IMR-90 (cell line): ENCODE results near the gene SELENOO. TPM values are rescaled to one million over a fixed set of nuclear protein-coding genes. Genes with fewer than 3 reads are reported as not detected.

Experiments
- ATAC-seq: fragments of 200-7000 bp; cut with Tn5 transposase; 2 replicates; pipeline ENCODE4 v1.9.1; 2020; ENCODE audit warnings: low read depth, mild to moderate bottlenecking, moderate library complexity
- BruUV-seq: library from RNA; stranded (reverse); fragments of 400-500 nt; replicated peaks from 2 replicates; lab custom pipeline; 2021; lab: Mats Ljungman, UMichigan
- CTCF ChIA-PET: fragments of 300-600 bp; formaldehyde crosslinking; extraction: SDS; loops from one replicate; lab custom pipeline; 2021; ENCODE audit warnings: antibody characterized with exemption; lab: Yijun Ruan, JAX
- POLR2A ChIA-PET: fragments of 300-600 bp; sonication (Branson Sonifier 250); formaldehyde crosslinking; loops from one replicate; lab custom pipeline; 2022; ENCODE audit warnings: antibody characterized with exemption; ENCODE audit not compliant: unreplicated experiment; lab: Charles Lee
- DNase-seq: peaks from one replicate; pipeline ENCODE4 v3.0.0; 2013
- H2AFZ ChIP-seq: replicated peaks from 2 replicates; pipeline ENCODE3; 2013; ENCODE audit warnings: low read length, mild to moderate bottlenecking; ENCODE audit not compliant: poor library complexity
- H2AK5ac ChIP-seq: 2 replicates; pipeline ENCODE4 v1.6.1; 2013; ENCODE audit warnings: low read depth, low read length, inconsistent platforms
- H2AK9ac ChIP-seq: replicated peaks from 2 replicates; pipeline ENCODE3; 2013; ENCODE audit warnings: mild to moderate bottlenecking, low read depth, low read length, moderate library complexity; ENCODE audit not compliant: poor library complexity
- H2BK120ac ChIP-seq: 2 replicates; pipeline ENCODE4 v1.6.1; 2013; ENCODE audit warnings: low read depth, low read length, inconsistent platforms
- H2BK15ac ChIP-seq: 3 replicates; pipeline ENCODE4 v1.6.1; 2013; ENCODE audit warnings: low read depth, low read length, inconsistent platforms
- H2BK20ac ChIP-seq: 2 replicates; pipeline ENCODE4 v1.6.1; 2013; ENCODE audit warnings: low read depth, mild to moderate bottlenecking, inconsistent platforms, low read length, moderate library complexity
- H2BK5ac ChIP-seq: 2 replicates; pipeline ENCODE4 v1.6.1; 2013; ENCODE audit warnings: mild to moderate bottlenecking, low read depth, low read length, inconsistent platforms; ENCODE audit not compliant: poor library complexity, severe bottlenecking
- H3K14ac ChIP-seq: replicated peaks from 2 replicates; pipeline ENCODE4 v1.6.1; 2013; ENCODE audit warnings: low read depth, low read length, inconsistent platforms
- H3K18ac ChIP-seq: 2 replicates; pipeline ENCODE4 v1.6.1; 2013; ENCODE audit warnings: low read depth, low read length, control low read depth
- H3K23ac ChIP-seq: 2 replicates; pipeline ENCODE4 v1.6.1; 2013; ENCODE audit warnings: low read depth, low read length, inconsistent platforms
- H3K27ac ChIP-seq: 2 replicates; pipeline ENCODE4 v1.5.1; 2013; ENCODE audit warnings: mild to moderate bottlenecking, control low read depth, low read length; ENCODE audit not compliant: insufficient read depth
- H3K27me3 ChIP-seq: 2 replicates; pipeline ENCODE4 v1.6.1; 2013; ENCODE audit warnings: low read length; ENCODE audit not compliant: control insufficient read depth, insufficient read depth
- H3K36me3 ChIP-seq: 2 replicates; pipeline ENCODE4 v1.6.1; 2013; ENCODE audit warnings: low read length, mixed read lengths; ENCODE audit not compliant: control insufficient read depth, insufficient read depth
- H3K4ac ChIP-seq: 2 replicates; pipeline ENCODE4 v1.6.1; 2013; ENCODE audit warnings: low read depth, low read length, inconsistent platforms
- H3K4me1 ChIP-seq: 2 replicates; pipeline ENCODE4 v1.6.1; 2013; ENCODE audit warnings: low read length, mixed read lengths; ENCODE audit not compliant: control insufficient read depth, insufficient read depth
- H3K4me2 ChIP-seq: 2 replicates; pipeline ENCODE4 v1.6.1; 2013; ENCODE audit warnings: low read depth, mild to moderate bottlenecking, control low read depth, low read length, moderate library complexity
- H3K4me3 ChIP-seq: 2 replicates; pipeline ENCODE4 v1.5.1; 2013; ENCODE audit warnings: low read depth, mild to moderate bottlenecking, control low read depth, low read length, moderate library complexity; ENCODE audit not compliant: insufficient read depth
- H3K56ac ChIP-seq: 2 replicates; pipeline ENCODE4 v1.6.1; 2013; ENCODE audit warnings: low read length, inconsistent platforms; ENCODE audit not compliant: insufficient read depth; ENCODE audit errors: extremely low read depth
- H3K79me1 ChIP-seq, 2 experiments: 2 replicates each; pipeline ENCODE4 v1.6.1; 2013; ENCODE audit warnings: low read length in 2 of 2, inconsistent platforms in 1 of 2, low read depth in 1 of 2
- H3K9ac ChIP-seq: 2 replicates; pipeline ENCODE4 v1.6.1; 2013; ENCODE audit warnings: low read depth, low read length, control low read depth
- H3K9me1 ChIP-seq: 2 replicates; pipeline ENCODE4 v1.6.1; 2013; ENCODE audit warnings: low read length, inconsistent platforms; ENCODE audit not compliant: insufficient read depth
- H3K9me3 ChIP-seq: 2 replicates; pipeline ENCODE4 v1.6.1; 2013; ENCODE audit warnings: low read length; ENCODE audit not compliant: control insufficient read depth, insufficient read depth
- H4K20me1 ChIP-seq: 2 replicates; pipeline ENCODE4 v1.6.1; 2013; ENCODE audit warnings: low read length, inconsistent platforms; ENCODE audit not compliant: insufficient read depth
- H4K5ac ChIP-seq: 2 replicates; pipeline ENCODE4 v1.6.1; 2013; ENCODE audit warnings: mild to moderate bottlenecking, low read depth, low read length, control low read depth
- H4K8ac ChIP-seq, 2 experiments: 2 replicates each; pipeline ENCODE4 v1.6.1; 2013; ENCODE audit warnings: low read depth in 2 of 2, low read length in 2 of 2, control low read depth in 1 of 2, inconsistent platforms in 1 of 2
- H4K91ac ChIP-seq: 2 replicates; pipeline ENCODE4 v1.6.1; 2013; ENCODE audit warnings: low read depth, low read length, inconsistent platforms; ENCODE audit not compliant: insufficient read depth
- BHLHE40 ChIP-seq: fragments of 150-350 bp; IDR thresholded peaks from 2 replicates; pipeline ENCODE4 v1.6.1; 2016; ENCODE audit warnings: mild to moderate bottlenecking, low read depth, low read length
- CEBPB ChIP-seq: IDR thresholded peaks from 2 replicates; pipeline ENCODE4 v1.6.1; 2012; ENCODE audit warnings: low read depth, low read length, improper control_type of control experiment
- CHD1 ChIP-seq: IDR thresholded peaks from 2 replicates; pipeline ENCODE4 v1.6.1; 2012; ENCODE audit warnings: low read depth, low read length, improper control_type of control experiment
- FOS ChIP-seq: fragments of 150-350 bp; IDR thresholded peaks from 2 replicates; pipeline ENCODE4 v1.6.1; 2016; ENCODE audit warnings: low read depth, low read length
- MAFK ChIP-seq: IDR thresholded peaks from 2 replicates; pipeline ENCODE4 v1.6.1; 2012; ENCODE audit warnings: low read depth, low read length, improper control_type of control experiment
- MAZ ChIP-seq: IDR thresholded peaks from 2 replicates; pipeline ENCODE4 v1.6.1; 2012; ENCODE audit warnings: low read depth, mild to moderate bottlenecking, low read length, improper control_type of control experiment, moderate library complexity, borderline replicate concordance
- MXI1 ChIP-seq: IDR thresholded peaks from 2 replicates; pipeline ENCODE4 v1.6.1; 2012; ENCODE audit warnings: low read depth, mild to moderate bottlenecking, low read length, moderate library complexity, borderline replicate concordance
- NFE2L2 ChIP-seq: fragments of 150-350 bp; IDR thresholded peaks from 2 replicates; pipeline ENCODE4 v1.6.1; 2016; ENCODE audit warnings: low read depth, mild to moderate bottlenecking, low read length
- POLR2A ChIP-seq: IDR thresholded peaks from 2 replicates; pipeline ENCODE4 v1.6.1; 2012; ENCODE audit warnings: mild to moderate bottlenecking, low read depth, low read length
- RAD21 ChIP-seq: IDR thresholded peaks from 2 replicates; pipeline ENCODE4 v1.6.1; 2012; ENCODE audit warnings: low read length, improper control_type of control experiment
- RCOR1 ChIP-seq: IDR thresholded peaks from 2 replicates; pipeline ENCODE4 v1.6.1; 2012; ENCODE audit warnings: mild to moderate bottlenecking, low read length, improper control_type of control experiment; ENCODE audit not compliant: insufficient replicate concordance
- RFX5 ChIP-seq: IDR thresholded peaks from 2 replicates; pipeline ENCODE4 v1.8.0; 2012; ENCODE audit warnings: low read depth, mild to moderate bottlenecking, low read length, moderate library complexity
- SMC3 ChIP-seq: fragments of 150-350 bp; IDR thresholded peaks from 2 replicates; pipeline ENCODE4 v1.6.1; 2016; ENCODE audit warnings: low read depth, mild to moderate bottlenecking, antibody characterized with exemption, low read length, moderate library complexity
- USF2 ChIP-seq: fragments of 150-350 bp; IDR thresholded peaks from 2 replicates; pipeline ENCODE4 v1.6.1; 2017; ENCODE audit warnings: mild to moderate bottlenecking, antibody characterized with exemption, low read length, low read depth
- WGBS, 2 experiments: methylation state at CpG; one replicate each; pipeline versions ENCODE4 v1.1.5 to v1.1.7; 2013; ENCODE audit warnings: missing lambda C conversion rate in 2 of 2; ENCODE audit not compliant: insufficient read length in 1 of 2; ENCODE audit errors: extremely low coverage in 2 of 2; 5-methylcytosine and 5-hydroxymethylcytosine counted together
- dilution Hi-C: fragments of 300-500 bp; cut with HindIII; formaldehyde crosslinking; loops from one replicate; pipeline ENCODE4 v1.14.3; 2018; ENCODE audit warnings: low sequenced_read_pairs; ENCODE audit not compliant: unreplicated experiment
- in situ Hi-C: fragments of 300-500 bp; cut with MboI; formaldehyde crosslinking; loops from 3 replicates; pipeline ENCODE4 v1.14.3; 2019; ENCODE audit warnings: low sequenced_read_pairs, inconsistent platforms, mixed read lengths
- intact Hi-C: fragments of 100-400 bp; cut with micrococcal nuclease; formaldehyde crosslinking; loops from 2 replicates; pipeline ENCODE4 v1.10.0; 2022
- polyA plus RNA-seq, 3 experiments: library from polyadenylated mRNA; depleted of rRNA; stranded (reverse); fragments of >200 nt; gene quantifications; 2 replicates each; pipeline ENCODE4 v1.2.3, GENCODE V29; 2012; ENCODE audit warnings: low replicate concordance in 1 of 3
- total RNA-seq: library from RNA; depleted of rRNA; stranded (reverse); fragments of >200 nt; gene quantifications from 2 replicates; pipeline ENCODE4 v1.2.3, GENCODE V29; 2012
- TF ChIP-seq, protein P1 (sequence below): conservative IDR thresholded peaks from 2 replicates; pipeline ENCODE4 v1.5.1; 2012; ENCODE audit warnings: mild to moderate bottlenecking, low read depth, low read length, improper control_type of control experiment

Gene SELENOO
- total and polyA plus RNA-seq, 2 of the 4 experiments (the other 2 are of a cell fraction), result 10.4 to 21.4 TPM

DNA sequence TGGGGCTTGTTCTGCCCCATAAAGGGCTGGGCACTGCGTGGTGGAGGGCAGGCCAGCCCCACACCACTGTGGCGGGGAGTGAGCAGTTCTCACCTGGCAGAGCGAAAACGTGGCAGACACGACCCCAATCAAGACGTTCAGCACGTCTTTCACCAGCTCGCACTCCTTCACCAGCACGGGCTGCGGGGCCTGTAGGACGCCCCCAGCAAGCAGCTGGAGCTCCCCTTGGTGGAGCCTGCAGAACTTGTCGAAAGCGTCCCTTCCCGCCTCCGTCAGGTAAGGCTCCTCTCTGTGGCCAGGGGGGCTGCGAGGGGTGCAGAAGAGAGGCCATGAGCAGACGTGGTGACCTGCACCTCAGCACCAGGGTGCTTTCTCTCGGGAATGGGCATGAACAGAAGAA lies 32.4 kb downstream of the SELENOO start:
- no peak overlapping the region for H3K9ac ChIP-seq
- ATAC-seq, result no peak
- H3K79me1 ChIP-seq, result peaks cover 9 to 52% of the 10 kb centered on the region in 2 experiments
- H2BK20ac ChIP-seq, result no peak overlapping the region
- peaks cover 14% of the 10 kb centered on the region for H3K9me1 ChIP-seq
- H3K27ac ChIP-seq, result no peak overlapping the region
- no peak overlapping the region for H2AK5ac ChIP-seq
- no peak overlapping the region for H3K56ac ChIP-seq
- H2BK120ac ChIP-seq, result no peak overlapping the region
- in situ Hi-C loops (no loop called here), intact Hi-C loops (no loop called here), dilution Hi-C loops (no loop called here)
- no peaks in the 10 kb centered on the region for H3K4me1 ChIP-seq
- no peak overlapping the region for H2AFZ ChIP-seq
- no peak overlapping the region for H3K4me2 ChIP-seq
- no peaks in the 10 kb centered on the region for H3K27me3 ChIP-seq
- H4K20me1 ChIP-seq, result peaks cover 34% of the 10 kb centered on the region
- no peak overlapping the region for H3K14ac ChIP-seq
- no peak overlapping the region for H2BK15ac ChIP-seq
- H4K5ac ChIP-seq, result no peak overlapping the region
- 96% methylated on average over 11 of the region's 18 CpGs; no CpG with 5 or more reads in 1 of the 2 experiments for WGBS, 2 experiments
- no peak overlapping the region for H3K4me3 ChIP-seq
- POLR2A ChIA-PET, result no interaction called here
- H2AK9ac ChIP-seq, result peak overlapping the region; percentile 65
- peaks cover 38% of the 10 kb centered on the region for H3K36me3 ChIP-seq
- no peak for DNase-seq
- no peak overlapping the region for H2BK5ac ChIP-seq
- no peak overlapping the region for H4K91ac ChIP-seq
- H4K8ac ChIP-seq, result no peak overlapping the region
- H3K23ac ChIP-seq, result no peak overlapping the region
- H3K9me3 ChIP-seq, result no peaks in the 10 kb centered on the region
- H3K4ac ChIP-seq, result no peak overlapping the region
- no peak for TF ChIP-seq CHD1
- TF ChIP-seq SMC3, result no peak
- no peak for TF ChIP-seq CEBPB
- TF ChIP-seq BHLHE40, result no peak
- no peak for TF ChIP-seq MAFK
- TF ChIP-seq, protein P1, sequence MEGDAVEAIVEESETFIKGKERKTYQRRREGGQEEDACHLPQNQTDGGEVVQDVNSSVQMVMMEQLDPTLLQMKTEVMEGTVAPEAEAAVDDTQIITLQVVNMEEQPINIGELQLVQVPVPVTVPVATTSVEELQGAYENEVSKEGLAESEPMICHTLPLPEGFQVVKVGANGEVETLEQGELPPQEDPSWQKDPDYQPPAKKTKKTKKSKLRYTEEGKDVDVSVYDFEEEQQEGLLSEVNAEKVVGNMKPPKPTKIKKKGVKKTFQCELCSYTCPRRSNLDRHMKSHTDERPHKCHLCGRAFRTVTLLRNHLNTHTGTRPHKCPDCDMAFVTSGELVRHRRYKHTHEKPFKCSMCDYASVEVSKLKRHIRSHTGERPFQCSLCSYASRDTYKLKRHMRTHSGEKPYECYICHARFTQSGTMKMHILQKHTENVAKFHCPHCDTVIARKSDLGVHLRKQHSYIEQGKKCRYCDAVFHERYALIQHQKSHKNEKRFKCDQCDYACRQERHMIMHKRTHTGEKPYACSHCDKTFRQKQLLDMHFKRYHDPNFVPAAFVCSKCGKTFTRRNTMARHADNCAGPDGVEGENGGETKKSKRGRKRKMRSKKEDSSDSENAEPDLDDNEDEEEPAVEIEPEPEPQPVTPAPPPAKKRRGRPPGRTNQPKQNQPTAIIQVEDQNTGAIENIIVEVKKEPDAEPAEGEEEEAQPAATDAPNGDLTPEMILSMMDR, result no peak
- TF ChIP-seq NFE2L2, result no peak
- no peak for TF ChIP-seq POLR2A
- no peak for TF ChIP-seq FOS
- TF ChIP-seq RFX5, result no peak
- no peak for TF ChIP-seq RAD21
- no peak for TF ChIP-seq MXI1
- no peak for TF ChIP-seq RCOR1
- TF ChIP-seq MAZ, result no peak
- no peak for TF ChIP-seq USF2
- H3K18ac ChIP-seq, result no peak overlapping the region
- no TSS peak for BruUV-seq
- CTCF ChIA-PET, result no interaction called here
